Measurements from ENCODE around the gene RNF44. TPM values are rescaled to one million over a fixed set of nuclear protein-coding genes. Genes with fewer than 3 reads are reported as not detected.

The RNF44 gene
- total RNA-seq, 1 experiment from 2014 or later = 113 TPM

DNA sequence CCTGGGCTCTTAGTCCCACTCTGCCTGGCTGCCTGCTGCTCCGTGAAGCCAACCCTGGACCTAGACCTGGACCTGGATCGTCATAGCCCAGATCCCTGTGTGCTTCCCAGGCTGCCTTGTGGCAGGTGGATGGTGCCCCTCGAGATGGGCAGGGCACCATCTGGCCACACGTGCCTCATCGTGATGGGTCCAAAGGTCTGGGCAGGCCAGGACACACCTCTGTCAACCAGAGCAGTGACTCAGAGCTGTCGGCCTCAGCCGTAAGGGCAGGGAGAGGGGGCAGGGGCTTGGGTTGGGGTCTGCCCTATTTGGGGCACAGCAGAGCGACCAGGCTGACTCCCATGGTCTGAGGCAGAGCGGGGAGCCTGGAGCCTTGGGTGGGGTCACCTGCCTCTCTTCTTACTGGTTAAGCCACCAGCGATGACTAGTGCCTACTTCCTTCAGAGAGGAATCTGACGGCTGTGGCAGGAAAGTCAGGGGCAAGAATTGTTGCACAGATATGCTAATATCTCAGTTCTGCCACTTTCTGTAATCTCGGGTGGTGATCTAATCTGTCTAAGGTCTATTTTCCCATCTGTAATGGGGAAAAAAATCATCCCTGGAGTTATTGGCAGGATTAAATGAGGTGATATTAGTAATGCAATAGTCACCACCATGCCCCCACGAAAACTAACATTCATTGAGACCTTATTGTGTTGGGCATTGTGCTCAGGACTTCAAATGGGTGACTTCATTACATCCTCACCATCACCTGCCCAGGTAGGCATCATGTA, 8.7 kb upstream of the RNF44 start:
- H3K27ac ChIP-seq (ENCODE audit: low read length) = no peak overlapping the region
- DNase-seq (ENCODE audit: low read depth, low spot score) = no peak
- ATAC-seq = no peak
- peaks cover 32% of the 10 kb centered on the region for H3K4me1 ChIP-seq (ENCODE audit: control insufficient read depth, insufficient read depth, low read length)
- no peaks in the 10 kb centered on the region for H3K9me3 ChIP-seq (ENCODE audit: control insufficient read depth, insufficient read depth, low read depth, low read length)
- no peak for TF ChIP-seq REST (IDR thresholded peaks at IDR 0.05; ENCODE audit: insufficient read depth in 1 of 2, low read depth in 2 of 2, low read length in 1 of 2)
- TF ChIP-seq, protein P1, sequence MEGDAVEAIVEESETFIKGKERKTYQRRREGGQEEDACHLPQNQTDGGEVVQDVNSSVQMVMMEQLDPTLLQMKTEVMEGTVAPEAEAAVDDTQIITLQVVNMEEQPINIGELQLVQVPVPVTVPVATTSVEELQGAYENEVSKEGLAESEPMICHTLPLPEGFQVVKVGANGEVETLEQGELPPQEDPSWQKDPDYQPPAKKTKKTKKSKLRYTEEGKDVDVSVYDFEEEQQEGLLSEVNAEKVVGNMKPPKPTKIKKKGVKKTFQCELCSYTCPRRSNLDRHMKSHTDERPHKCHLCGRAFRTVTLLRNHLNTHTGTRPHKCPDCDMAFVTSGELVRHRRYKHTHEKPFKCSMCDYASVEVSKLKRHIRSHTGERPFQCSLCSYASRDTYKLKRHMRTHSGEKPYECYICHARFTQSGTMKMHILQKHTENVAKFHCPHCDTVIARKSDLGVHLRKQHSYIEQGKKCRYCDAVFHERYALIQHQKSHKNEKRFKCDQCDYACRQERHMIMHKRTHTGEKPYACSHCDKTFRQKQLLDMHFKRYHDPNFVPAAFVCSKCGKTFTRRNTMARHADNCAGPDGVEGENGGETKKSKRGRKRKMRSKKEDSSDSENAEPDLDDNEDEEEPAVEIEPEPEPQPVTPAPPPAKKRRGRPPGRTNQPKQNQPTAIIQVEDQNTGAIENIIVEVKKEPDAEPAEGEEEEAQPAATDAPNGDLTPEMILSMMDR (IDR thresholded peaks at IDR 0.05) = no peak
- TF ChIP-seq SIN3A (IDR thresholded peaks at IDR 0.05; ENCODE audit: borderline replicate concordance, insufficient read depth, low read depth, low read length) = no peak
- no peaks in the 10 kb centered on the region for H3K27me3 ChIP-seq (ENCODE audit: control insufficient read depth, insufficient read depth, low read length)
- in situ Hi-C loops (cut with HindIII; ENCODE audit: low pct_unique_long_range_greater_than_20kb, low sequenced_read_pairs) = no loop called here
- no TSS peak for BruUV-seq (replicated peaks)
- H3K36me3 ChIP-seq (ENCODE audit: control insufficient read depth, insufficient read depth, low read length) = no peaks in the 10 kb centered on the region
- H3K4me3 ChIP-seq (ENCODE audit: low read depth in 2 of 2, low read length in 2 of 2) = no peak overlapping the region
- intact Hi-C loops (cut with micrococcal nuclease; ENCODE audit: unreplicated experiment) = no loop called here
- ChIA-PET CTCF (no interaction called here), POLR2A (no interaction called here)

GRCh38 chr5:176545388-176545736, 8.2 kb upstream of the RNF44 start:
- TF ChIP-seq, protein P1 (IDR thresholded peaks at IDR 0.05) = no peak
- TF ChIP-seq POLR2AphosphoS5 (IDR thresholded peaks at IDR 0.05; ENCODE audit: low read depth, low read length) (no peak), SIN3A (IDR thresholded peaks at IDR 0.05; ENCODE audit: borderline replicate concordance, insufficient read depth, low read depth, low read length) (no peak), REST (IDR thresholded peaks at IDR 0.05; ENCODE audit: insufficient read depth in 1 of 2, low read depth in 2 of 2, low read length in 1 of 2) (no peak), TCF7L2 (IDR thresholded peaks at IDR 0.05; ENCODE audit: low read depth, low read length) (no peak)
- intact Hi-C loops (cut with micrococcal nuclease; ENCODE audit: unreplicated experiment) = no loop called here
- peaks cover 37% of the 10 kb centered on the region for H3K4me1 ChIP-seq (ENCODE audit: control insufficient read depth, insufficient read depth, low read length)
- BruUV-seq (replicated peaks) = no TSS peak
- H3K9me3 ChIP-seq (ENCODE audit: control insufficient read depth, insufficient read depth, low read depth, low read length) = no peaks in the 10 kb centered on the region
- no peaks in the 10 kb centered on the region for H3K36me3 ChIP-seq (ENCODE audit: control insufficient read depth, insufficient read depth, low read length)
- CTCF ChIA-PET = no interaction called here
- ATAC-seq (no peak), DNase-seq (ENCODE audit: low read depth, low spot score) (no peak)
- POLR2A ChIA-PET = no interaction called here
- H3K27ac ChIP-seq (ENCODE audit: low read length) = no peak overlapping the region
- in situ Hi-C loops (cut with HindIII; ENCODE audit: low pct_unique_long_range_greater_than_20kb, low sequenced_read_pairs) = no loop called here
- H3K4me3 ChIP-seq (ENCODE audit: low read depth in 2 of 2, low read length in 2 of 2) = no peak overlapping the region
- H3K27me3 ChIP-seq (ENCODE audit: control insufficient read depth, insufficient read depth, low read length) = no peaks in the 10 kb centered on the region
